ENCODE data around the gene RBM48.

The RBM48 gene

DNA sequence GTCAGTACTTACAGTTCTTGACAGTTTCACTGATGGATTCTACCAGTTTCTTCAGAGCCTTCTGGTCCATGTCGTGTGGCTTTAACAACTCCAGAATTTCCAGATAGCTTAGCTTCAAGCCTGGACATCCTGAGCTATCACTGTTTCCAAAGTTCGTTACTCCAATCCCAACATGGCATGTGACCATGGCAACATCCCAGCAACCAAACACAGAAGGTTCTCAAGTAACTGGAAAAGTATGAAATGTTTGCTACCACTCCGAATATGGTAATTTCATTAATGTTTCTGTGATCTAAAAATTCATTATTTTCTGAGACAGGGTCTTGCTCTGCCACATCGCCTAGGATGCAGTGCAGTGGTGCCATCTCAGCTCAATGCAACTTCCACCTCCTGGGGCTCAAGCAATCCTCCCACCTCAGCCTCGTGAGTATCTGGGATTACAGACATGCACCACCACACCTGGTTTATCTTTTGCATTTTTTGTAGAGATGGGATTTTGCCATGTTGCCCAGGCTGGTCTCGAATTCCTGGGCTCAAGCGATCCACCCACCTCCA lies 29.3 kb downstream of the RBM48 start:
- ChIA-PET CTCF (interaction anchor here (1.0 to 1.9 kb wide), 2 partner anchors 8 to 9 kb away, joined by 3 to 6 read pairs; no protein-coding TSS in a partner anchor), POLR2A (interaction anchor here (0.6 kb wide), 1 partner anchor 29 kb away, joined by 5 read pairs; the partner anchor contains the start of genes PEX1 and RBM48)
- no peak for DNase-seq (ENCODE audit: extremely low spot score)
- TF ChIP-seq CTCF (IDR thresholded peaks at IDR 0.05; ENCODE audit: control extremely low read depth, extremely low read depth, low read depth, missing control alignments) = no peak

GRCh38 chr7:92560602-92561001 lies 32.0 kb downstream of the RBM48 start:
- ChIA-PET CTCF (interaction anchor here (1.4 kb wide), 1 partner anchor 32 kb away, joined by 4 read pairs; the partner anchor contains the start of genes PEX1 and RBM48), POLR2A (no interaction called here)
- no peak for DNase-seq (ENCODE audit: extremely low spot score)
- TF ChIP-seq CTCF (IDR thresholded peaks at IDR 0.05; ENCODE audit: control extremely low read depth, extremely low read depth, low read depth, missing control alignments) = no peak

GRCh38 chr7:92563345-92563744 lies 34.8 kb downstream of the RBM48 start:
- POLR2A ChIA-PET = interaction anchor here (0.6 to 1.0 kb wide), 2 partner anchors 600 to 692 kb away, joined by 3 to 7 read pairs; no protein-coding TSS in a partner anchor

DNA sequence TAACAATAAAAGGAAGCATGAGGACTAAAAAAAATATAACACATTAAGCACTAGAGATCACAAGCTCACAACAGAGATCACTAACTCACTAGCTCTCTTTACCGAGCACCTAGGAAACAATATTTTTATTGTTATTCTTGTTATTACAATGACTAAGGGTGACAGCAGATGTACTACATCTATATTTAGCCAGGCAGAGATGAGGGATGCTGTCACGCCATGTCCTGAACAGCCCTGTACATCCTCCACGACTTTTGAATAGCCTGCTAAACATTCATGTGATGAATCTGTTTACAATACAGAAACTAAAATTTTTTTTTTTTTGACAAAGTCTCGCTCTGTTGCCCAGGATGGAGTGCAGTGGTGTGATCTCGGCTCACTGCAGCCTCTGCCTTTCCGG lies 38.9 kb downstream of the RBM48 start:
- POLR2A ChIA-PET = no interaction called here
- no peak for DNase-seq (ENCODE audit: extremely low spot score)
- TF ChIP-seq CTCF (IDR thresholded peaks at IDR 0.05; ENCODE audit: control extremely low read depth, extremely low read depth, low read depth, missing control alignments) = no peak
- CTCF ChIA-PET = interaction anchor here (1.4 to 2.5 kb wide), 5 partner anchors 9 to 23 kb away, joined by 5 to 11 read pairs (median 6); partner anchors contain the start of gene FAM133B

More at GRCh38 chr7:92563345-92563744, 34.8 kb downstream of the RBM48 start:
- no peak for TF ChIP-seq CTCF (IDR thresholded peaks at IDR 0.05; ENCODE audit: control extremely low read depth, extremely low read depth, low read depth, missing control alignments)
- CTCF ChIA-PET = interaction anchor here (1.1 to 3.3 kb wide), 7 partner anchors 8 to 27 kb away, joined by 3 to 16 read pairs (median 4); no protein-coding TSS in a partner anchor
- DNase-seq (ENCODE audit: extremely low spot score) = no peak

DNA sequence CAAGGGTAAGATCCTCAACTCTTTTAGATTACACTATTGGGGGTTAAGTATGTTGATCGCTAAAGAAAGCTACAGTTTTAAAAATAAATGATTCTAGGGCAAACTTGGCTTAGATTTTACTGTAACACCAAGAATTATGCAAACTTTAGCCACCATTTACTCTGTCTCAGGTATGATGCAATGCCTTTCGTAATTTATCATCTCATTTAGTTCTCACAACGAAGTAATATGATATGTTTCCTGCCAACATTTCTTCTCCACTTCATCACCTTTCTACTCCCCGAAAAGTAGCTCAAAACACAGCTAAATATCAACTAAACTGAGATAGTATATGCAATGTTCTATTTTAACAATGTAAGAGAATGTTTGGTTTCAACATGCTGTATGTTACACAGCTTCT lies 40.5 kb downstream of the RBM48 start:
- no peak for DNase-seq (ENCODE audit: extremely low spot score)
- TF ChIP-seq CTCF (IDR thresholded peaks at IDR 0.05; ENCODE audit: control extremely low read depth, extremely low read depth, low read depth, missing control alignments) = no peak
- ChIA-PET POLR2A (no interaction called here), CTCF (interaction anchor here (0.9 to 1.7 kb wide), 3 partner anchors 9 to 21 kb away, joined by 3 to 6 read pairs (median 3); partner anchors contain the start of gene FAM133B)

- ChIA-PET CTCF (interaction anchor here (1.0 to 1.4 kb wide), 3 partner anchors 13 to 20 kb away, joined by 3 to 6 read pairs (median 4); partner anchors contain the start of gene FAM133B), POLR2A (no interaction called here)
- TF ChIP-seq CTCF (IDR thresholded peaks at IDR 0.05; ENCODE audit: control extremely low read depth, extremely low read depth, low read depth, missing control alignments) = no peak
- DNase-seq (ENCODE audit: extremely low spot score) = no peak
These were observed 47.7 kb downstream of the RBM48 start for GRCh38 chr7:92576296-92576695.

Measured in GM10248 (cell line).